A673 (cell line): ENCODE measurements around the gene ZNF264. TPM values are rescaled to one million over a fixed set of nuclear protein-coding genes. Genes with fewer than 3 reads are reported as not detected.

Experiments
- BruUV-seq: library from RNA; stranded (reverse); fragments of 400-500 nt; replicated peaks from 2 replicates; lab custom pipeline; 2021; lab: Mats Ljungman, UMichigan
- CTCF ChIA-PET: fragments of 300-600 bp; sonication (Branson Sonifier 250); formaldehyde crosslinking; loops from one replicate; lab custom pipeline; 2022; ENCODE audit warnings: antibody characterized with exemption; lab: Charles Lee
- POLR2A ChIA-PET: fragments of 300-600 bp; sonication (Branson Sonifier 250); formaldehyde crosslinking; loops from one replicate; lab custom pipeline; 2022; ENCODE audit warnings: antibody characterized with exemption; ENCODE audit not compliant: low non-redundant PET; lab: Charles Lee
- DNase-seq: peaks from one replicate; pipeline ENCODE4 v3.0.0-alpha.2; 2015; ENCODE audit warnings: low spot score
- H3K27ac ChIP-seq: fragments of 200-600 bp; sonication (generic); 2 replicates; pipeline ENCODE4 v1.5.1; 2016; ENCODE audit warnings: mixed run types, low read depth, mild to moderate bottlenecking, mixed read lengths, antibody characterized with exemption, low read length; ENCODE audit not compliant: poor library complexity, severe bottlenecking
- H3K27me3 ChIP-seq: fragments of 200-600 bp; sonication (generic); replicated peaks from 2 replicates; pipeline ENCODE4 v1.6.1; 2017; ENCODE audit warnings: mixed run types, low read depth, mild to moderate bottlenecking, mixed read lengths, antibody characterized with exemption, low read length; ENCODE audit not compliant: insufficient read depth, poor library complexity
- H3K36me3 ChIP-seq: fragments of 200-600 bp; sonication (generic); 2 replicates; pipeline ENCODE4 v1.6.1; 2016; ENCODE audit warnings: mixed run types, mild to moderate bottlenecking, mixed read lengths, antibody characterized with exemption, low read length; ENCODE audit not compliant: insufficient read depth, poor library complexity, severe bottlenecking
- H3K4me1 ChIP-seq: fragments of 200-600 bp; sonication (generic); 2 replicates; pipeline ENCODE4 v1.6.1; 2017; ENCODE audit warnings: mixed run types, mild to moderate bottlenecking, mixed read lengths, antibody characterized with exemption, low read length; ENCODE audit not compliant: insufficient read depth, poor library complexity, severe bottlenecking
- H3K4me3 ChIP-seq: fragments of 200-600 bp; sonication (generic); 2 replicates; pipeline ENCODE4 v1.5.1; 2016; ENCODE audit warnings: low read depth, mixed run types, mild to moderate bottlenecking, mixed read lengths, low read length; ENCODE audit not compliant: poor library complexity, severe bottlenecking
- H3K9me3 ChIP-seq: fragments of 200-600 bp; sonication (generic); 2 replicates; pipeline ENCODE4 v1.6.1; 2016; ENCODE audit warnings: mixed run types, low read depth, mild to moderate bottlenecking, mixed read lengths, antibody characterized with exemption, low read length; ENCODE audit not compliant: poor library complexity, severe bottlenecking
- CTCF ChIP-seq: fragments of 300-800, 200-600 bp; sonication (generic); conservative IDR thresholded peaks from 2 replicates; pipeline ENCODE4 v1.5.1; 2017; ENCODE audit warnings: low read depth, mild to moderate bottlenecking, antibody characterized with exemption, low read length, moderate library complexity, mixed read lengths
- EZH2 ChIP-seq: fragments of 200-600 bp; sonication (generic); IDR thresholded peaks from 2 replicates; pipeline ENCODE4 v1.6.1; 2017; ENCODE audit warnings: borderline replicate concordance, low read depth, mild to moderate bottlenecking, mixed read lengths, antibody characterized with exemption, low read length; ENCODE audit not compliant: poor library complexity, severe bottlenecking
- intact Hi-C: fragments of 100-400 bp; cut with micrococcal nuclease; formaldehyde crosslinking; loops from one replicate; pipeline ENCODE4 v1.10.0; 2022; ENCODE audit not compliant: unreplicated experiment
- total RNA-seq: library from RNA; stranded (reverse); gene quantifications from 2 replicates; pipeline ENCODE4 v1.2.3, GENCODE V29; 2021

Gene ZNF264
- total RNA-seq, 1 experiment from 2014 or later: 25.8 TPM

- DNase-seq: peak; percentile 35
- TF ChIP-seq CTCF (no peak), EZH2 (no peak)
- Histone ChIP-seq H3K27ac (no peak overlapping the region), H3K36me3 (no peaks in the 10 kb centered on the region), H3K4me3 (no peak overlapping the region), H3K27me3 (no peaks in the 10 kb centered on the region), H3K4me1 (no peaks in the 10 kb centered on the region), H3K9me3 (no peaks in the 10 kb centered on the region)
- CTCF ChIA-PET: no interaction called here
- POLR2A ChIA-PET: no interaction called here
- intact Hi-C loops: no loop called here
- BruUV-seq: no TSS peak
Measured at GRCh38 chr19:57269515-57270250, 78.4 kb downstream of the ZNF264 start.

DNA sequence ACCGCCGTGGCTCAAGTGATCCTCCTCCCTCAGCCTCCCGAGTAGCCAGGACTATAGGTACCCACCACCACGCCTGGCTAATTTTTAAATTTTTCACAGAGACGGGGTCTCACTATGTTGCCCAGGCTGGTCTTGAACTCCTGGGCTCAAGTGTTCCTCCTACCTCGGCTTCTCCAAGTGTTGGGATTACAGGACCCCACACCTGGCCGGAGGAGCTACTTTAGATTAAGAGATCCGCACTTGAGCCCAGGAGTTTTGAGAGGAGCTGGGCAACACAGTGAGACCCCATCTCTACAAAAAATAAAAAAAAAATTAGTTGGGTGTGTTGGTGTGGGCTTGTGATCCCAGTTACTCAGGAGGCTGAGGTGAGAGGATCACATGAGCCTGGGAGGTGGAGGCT is 80.0 kb downstream of the ZNF264 start:
- H3K4me1 ChIP-seq: no peaks in the 10 kb centered on the region
- ChIA-PET POLR2A (no interaction called here), CTCF (no interaction called here)
- no peak for DNase-seq
- no peak for TF ChIP-seq EZH2
- no peak for TF ChIP-seq CTCF
- H3K27me3 ChIP-seq: no peaks in the 10 kb centered on the region
- no peak overlapping the region for H3K4me3 ChIP-seq
- no peaks in the 10 kb centered on the region for H3K36me3 ChIP-seq
- H3K9me3 ChIP-seq: no peaks in the 10 kb centered on the region
- intact Hi-C loops: no loop called here
- no TSS peak for BruUV-seq
- no peak overlapping the region for H3K27ac ChIP-seq

Other genes starting within 250 kb of the ZNF264 start
- not detected in 2 replicates for gene USP29, start 71.5 kb upstream of the ZNF264 start, total RNA-seq
- gene ZIM3, start 46.3 kb upstream of the ZNF264 start, total RNA-seq: not detected in 2 replicates
- gene DUXA, start 24.0 kb upstream of the ZNF264 start, total RNA-seq: not detected in 2 replicates
- 1.2 and 1.5 TPM in 2 replicates for gene AURKC, start 39.5 kb downstream of the ZNF264 start, total RNA-seq
- gene ZNF805, start 49.1 kb downstream of the ZNF264 start, total RNA-seq: 11.7 and 14.7 TPM in 2 replicates
- 53.3 and 58.4 TPM in 2 replicates for gene ZNF460, start 89.0 kb downstream of the ZNF264 start, total RNA-seq
- 10.1 and 10.6 TPM in 2 replicates for gene ZNF543, start 129.0 kb downstream of the ZNF264 start, total RNA-seq
- gene ZNF304, start 159.8 kb downstream of the ZNF264 start, total RNA-seq: 10.2 and 11.0 TPM in 2 replicates
- gene TRAPPC2B, start 172.1 kb downstream of the ZNF264 start, total RNA-seq: 16.8 and 18.7 TPM in 2 replicates
- gene ZNF547, start 172.1 kb downstream of the ZNF264 start, total RNA-seq: 5.0 and 6.1 TPM in 2 replicates
- gene ZNF548, start 198.4 kb downstream of the ZNF264 start, total RNA-seq: 16.9 TPM in 2 replicates
- gene ZNF17, start 219.7 kb downstream of the ZNF264 start, total RNA-seq: 13.1 and 19.2 TPM in 2 replicates
- gene ZNF749, start 243.8 kb downstream of the ZNF264 start, total RNA-seq: 21.6 and 22.9 TPM in 2 replicates